NCI-H524 treated with DMSO at 0.1 percent for 48 hours (cell line): ENCODE data around the gene KLHDC1.

Experiments used
- DNase-seq: peaks from one replicate; lab custom pipeline; 2025; lab: John Stamatoyannopoulos, UW

The KLHDC1 gene

DNA sequence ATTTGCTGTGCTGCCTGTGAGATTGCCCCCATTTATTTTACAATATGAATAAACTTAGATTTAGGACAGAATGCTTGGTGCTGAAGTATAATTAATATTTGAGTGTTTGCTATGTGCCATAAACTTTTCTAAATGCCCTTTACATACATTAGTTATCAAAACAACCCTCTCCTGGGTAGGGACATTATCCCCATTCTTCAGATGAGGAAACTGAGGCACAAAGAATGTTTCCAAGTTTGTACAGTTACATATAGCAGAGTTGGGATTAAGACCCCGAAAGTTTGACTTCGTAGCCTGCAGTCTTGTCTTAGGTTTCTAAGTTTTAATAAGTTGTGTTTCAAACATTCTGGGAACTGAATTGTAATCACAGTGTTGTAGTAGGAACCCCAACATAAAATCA is 93.4 kb downstream of the KLHDC1 start:
- no peak for DNase-seq

DNA sequence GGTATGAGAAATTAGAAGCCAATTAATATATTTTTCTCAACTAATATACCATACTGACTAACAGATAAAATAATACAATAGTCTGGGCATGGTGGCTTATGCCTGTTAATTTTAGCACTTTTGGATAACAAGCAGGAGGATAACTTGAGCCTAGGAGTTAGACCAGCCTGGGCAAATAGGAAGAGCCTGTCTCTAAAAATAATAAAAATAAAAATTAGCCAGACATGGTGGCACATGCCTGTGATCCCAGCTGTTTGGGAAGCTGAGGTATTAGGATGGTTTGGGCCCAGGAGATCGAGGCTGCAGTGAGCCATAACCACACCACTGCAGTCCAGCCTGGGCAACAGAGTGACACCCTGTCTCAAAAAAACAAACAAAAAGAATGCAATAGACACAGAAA is 99.7 kb downstream of the KLHDC1 start:
- DNase-seq, result no peak

DNA sequence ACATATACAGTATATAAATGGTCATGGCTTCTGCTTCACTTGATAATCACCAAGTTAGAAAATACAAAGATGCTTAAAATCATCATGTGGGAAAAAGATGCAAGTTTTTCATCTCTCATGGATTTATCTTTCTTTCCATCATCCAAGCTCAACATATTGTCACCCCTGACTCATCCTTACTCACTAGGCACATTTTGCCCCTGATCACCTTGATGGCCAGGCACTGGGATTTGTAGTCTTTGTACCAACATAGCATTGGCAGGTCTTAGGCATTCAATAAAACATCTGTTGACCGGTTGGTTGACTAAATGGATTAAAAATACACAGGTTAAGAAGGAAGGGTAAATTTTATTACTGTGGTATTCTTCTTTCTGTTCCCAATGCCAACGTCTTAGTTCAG is 103.1 kb downstream of the KLHDC1 start:
- no peak for DNase-seq
